Measurements from ENCODE around the gene ZNF224. TPM values are rescaled to one million over a fixed set of nuclear protein-coding genes. Genes with fewer than 3 reads are reported as not detected.

Gene ZNF224
- total and polyA plus RNA-seq, 10 of the 15 experiments (the other 5 are each of a cell fraction or from before 2014, with no cell fraction given): 6.8 to 39.4 (median 17.2) TPM

GRCh38 chr19:44113138-44113783 is 19.1 kb downstream of the ZNF224 start, which contains the start of gene ZNF225 (continued):
- no peak for TF ChIP-seq E2F8 (IDR thresholded peaks at IDR 0.05; ENCODE audit: low read depth, partially characterized antibody)
- peak; percentile 52 for TF ChIP-seq RELB (IDR thresholded peaks at IDR 0.05; ENCODE audit: low read depth)
- TF ChIP-seq CTCF (IDR thresholded peaks at IDR 0.05 in 2 of 3, conservative IDR thresholded peaks at IDR 0.05 in 1 of 3; ENCODE audit: control insufficient read depth in 2 of 3, extremely low read depth in 1 of 3, insufficient read depth in 1 of 3, low read depth in 3 of 3, low read length in 3 of 3): no peak
- TF ChIP-seq IKZF2 (IDR thresholded peaks at IDR 0.05): peak; percentile 75 to 78; a peak in 2 of 4 replicates
- TF ChIP-seq ASH2L (IDR thresholded peaks at IDR 0.05; ENCODE audit: borderline replicate concordance, low read depth): no peak
- TF ChIP-seq REST (IDR thresholded peaks at IDR 0.05; ENCODE audit: low read depth, low read length): no peak
- no peak for TF ChIP-seq TBL1XR1 (IDR thresholded peaks at IDR 0.05; ENCODE audit: low read depth, low read length)
- no peak for TF ChIP-seq NR2C2 (IDR thresholded peaks at IDR 0.05; ENCODE audit: borderline replicate concordance, control insufficient read depth, insufficient read length, low read depth)
- TF ChIP-seq PRDM15 (CRISPR knock-in tag; IDR thresholded peaks at IDR 0.05): no peak
- no peak for TF ChIP-seq GATAD2B (conservative IDR thresholded peaks at IDR 0.05; ENCODE audit: low read depth)
- TF ChIP-seq USF2 (IDR thresholded peaks at IDR 0.05; ENCODE audit: borderline replicate concordance, low read depth, low read length): no peak; the same call in 1 of the 2 replicates
